Measurements from ENCODE around the gene SOCS3.

DNA sequence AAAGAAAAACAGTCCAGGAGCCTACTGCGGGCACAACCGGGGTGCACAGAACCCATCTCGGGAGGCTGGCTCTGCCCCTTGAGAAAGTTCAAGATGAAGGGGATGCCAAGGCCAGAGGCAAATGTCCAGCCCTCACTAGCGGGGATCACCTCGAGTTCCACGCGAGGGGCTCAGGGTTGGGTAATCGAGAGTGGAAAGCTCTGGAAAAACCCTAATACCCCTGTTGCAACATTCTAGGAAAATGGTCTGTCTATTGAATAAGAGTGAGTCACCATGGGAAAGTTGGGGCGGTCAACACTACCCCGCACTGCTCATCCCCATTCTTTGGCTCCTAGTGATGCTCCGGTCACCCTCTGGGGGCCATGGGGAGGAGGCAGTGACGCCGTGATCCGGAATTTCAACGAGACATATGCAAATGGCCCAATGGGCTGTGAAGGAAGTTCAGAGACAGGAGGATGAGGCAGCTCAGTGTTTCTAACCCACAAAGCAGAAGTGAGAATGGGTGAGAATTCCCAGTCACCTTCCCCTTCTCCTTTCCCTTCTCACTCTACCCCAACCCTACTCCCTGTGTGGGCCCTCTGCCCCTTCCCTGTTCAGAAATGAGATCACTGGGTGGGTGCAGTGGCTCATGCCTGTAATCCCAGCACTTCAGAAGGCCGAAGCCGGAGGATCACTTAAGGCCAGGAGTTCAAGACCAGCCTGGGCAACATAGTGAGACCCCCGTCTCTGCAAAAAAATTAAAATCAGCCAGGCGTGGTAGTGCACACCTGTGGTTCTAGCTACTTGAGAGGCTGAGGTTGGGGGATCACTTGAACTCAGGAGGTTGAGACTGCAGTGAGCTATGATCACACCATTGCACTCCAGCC, 22.4 kb downstream of the SOCS3 start:
- TF ChIP-seq, protein P1, sequence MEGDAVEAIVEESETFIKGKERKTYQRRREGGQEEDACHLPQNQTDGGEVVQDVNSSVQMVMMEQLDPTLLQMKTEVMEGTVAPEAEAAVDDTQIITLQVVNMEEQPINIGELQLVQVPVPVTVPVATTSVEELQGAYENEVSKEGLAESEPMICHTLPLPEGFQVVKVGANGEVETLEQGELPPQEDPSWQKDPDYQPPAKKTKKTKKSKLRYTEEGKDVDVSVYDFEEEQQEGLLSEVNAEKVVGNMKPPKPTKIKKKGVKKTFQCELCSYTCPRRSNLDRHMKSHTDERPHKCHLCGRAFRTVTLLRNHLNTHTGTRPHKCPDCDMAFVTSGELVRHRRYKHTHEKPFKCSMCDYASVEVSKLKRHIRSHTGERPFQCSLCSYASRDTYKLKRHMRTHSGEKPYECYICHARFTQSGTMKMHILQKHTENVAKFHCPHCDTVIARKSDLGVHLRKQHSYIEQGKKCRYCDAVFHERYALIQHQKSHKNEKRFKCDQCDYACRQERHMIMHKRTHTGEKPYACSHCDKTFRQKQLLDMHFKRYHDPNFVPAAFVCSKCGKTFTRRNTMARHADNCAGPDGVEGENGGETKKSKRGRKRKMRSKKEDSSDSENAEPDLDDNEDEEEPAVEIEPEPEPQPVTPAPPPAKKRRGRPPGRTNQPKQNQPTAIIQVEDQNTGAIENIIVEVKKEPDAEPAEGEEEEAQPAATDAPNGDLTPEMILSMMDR (conservative IDR thresholded peaks at IDR 0.05; ENCODE audit: low read depth, low read length) = no peak
- TF ChIP-seq EZH2phosphoT487 (IDR thresholded peaks at IDR 0.05; ENCODE audit: borderline replicate concordance, low read length) (no peak), EZH2 (IDR thresholded peaks at IDR 0.05; ENCODE audit: low read length, unreplicated experiment) (no peak)

All from PC-3 (cell line).